HUES64 (cell line): ENCODE results near the gene LINGO4.

Experiments used
- H3K27ac ChIP-seq: 2 replicates; pipeline ENCODE4 v1.7.0; 2013; ENCODE audit warnings: low read depth, low read length, inconsistent platforms
- H3K27me3 ChIP-seq: 2 replicates; pipeline ENCODE4 v1.6.1; 2013; ENCODE audit warnings: mild to moderate bottlenecking, low read length; ENCODE audit not compliant: insufficient read depth
- H3K36me3 ChIP-seq: 2 replicates; pipeline ENCODE4 v1.6.1; 2013; ENCODE audit warnings: mild to moderate bottlenecking, low read length; ENCODE audit not compliant: insufficient read depth
- H3K4me1 ChIP-seq: 2 replicates; pipeline ENCODE4 v1.6.1; 2013; ENCODE audit warnings: mild to moderate bottlenecking, low read length, moderate library complexity; ENCODE audit not compliant: insufficient read depth
- H3K4me3 ChIP-seq: 2 replicates; pipeline ENCODE4 v1.5.1; 2013; ENCODE audit warnings: mild to moderate bottlenecking, low read length, moderate library complexity
- H3K9ac ChIP-seq: 2 replicates; pipeline ENCODE4 v1.6.1; 2013; ENCODE audit warnings: mild to moderate bottlenecking, low read depth, low read length
- H3K9me3 ChIP-seq: 2 replicates; pipeline ENCODE4 v1.6.1; 2013; ENCODE audit warnings: low read depth, low read length; ENCODE audit not compliant: insufficient read depth
- WGBS: fragments of 150-250, 120-280 bp; methylation state at CpG from one replicate; pipeline ENCODE4 v1.1.7; 2013; ENCODE audit warnings: missing lambda C conversion rate; 5-methylcytosine and 5-hydroxymethylcytosine counted together

LINGO4 gene

GRCh38 chr1:151823175-151823574, 18.0 kb upstream of the LINGO4 start:
- H3K4me1 ChIP-seq = peaks cover 14% of the 10 kb centered on the region
- no peak overlapping the region for H3K4me3 ChIP-seq
- H3K36me3 ChIP-seq = no peaks in the 10 kb centered on the region
- H3K27me3 ChIP-seq = no peaks in the 10 kb centered on the region
- H3K9ac ChIP-seq = no peak overlapping the region
- 83% methylated on average over 8 of the region's 8 CpGs for WGBS
- no peak overlapping the region for H3K27ac ChIP-seq
- no peaks in the 10 kb centered on the region for H3K9me3 ChIP-seq

GRCh38 chr1:151822404-151822803, 17.2 kb upstream of the LINGO4 start:
- H3K4me1 ChIP-seq = peaks cover 14% of the 10 kb centered on the region
- no peak overlapping the region for H3K9ac ChIP-seq

GRCh38 chr1:151820940-151821339, 15.7 kb upstream of the LINGO4 start:
- Histone ChIP-seq H3K27me3 (no peaks in the 10 kb centered on the region), H3K4me1 (peaks cover 13% of the 10 kb centered on the region), H3K36me3 (no peaks in the 10 kb centered on the region), H3K9me3 (no peaks in the 10 kb centered on the region), H3K4me3 (no peak overlapping the region), H3K27ac (no peak overlapping the region), H3K9ac (no peak overlapping the region)
- 100% methylated on average over 2 of the region's 2 CpGs for WGBS

More at GRCh38 chr1:151822404-151822803, 17.2 kb upstream of the LINGO4 start:
- Histone ChIP-seq H3K27ac (no peak overlapping the region), H3K9me3 (no peaks in the 10 kb centered on the region), H3K4me3 (no peak overlapping the region), H3K27me3 (no peaks in the 10 kb centered on the region), H3K36me3 (no peaks in the 10 kb centered on the region)
- WGBS = 52% methylated on average over 7 of the region's 7 CpGs

- H3K9ac ChIP-seq = no peak overlapping the region
- H3K27me3 ChIP-seq = no peaks in the 10 kb centered on the region
- no peaks in the 10 kb centered on the region for H3K9me3 ChIP-seq
- no peaks in the 10 kb centered on the region for H3K36me3 ChIP-seq
- 89% methylated on average over 6 of the region's 7 CpGs for WGBS
- no peak overlapping the region for H3K4me3 ChIP-seq
- peaks cover 7% of the 10 kb centered on the region for H3K4me1 ChIP-seq
- H3K27ac ChIP-seq = no peak overlapping the region
Measured at GRCh38 chr1:151819976-151820623, 14.9 kb upstream of the LINGO4 start.

GRCh38 chr1:151819227-151819835, 14.1 kb upstream of the LINGO4 start:
- H3K9me3 ChIP-seq = no peaks in the 10 kb centered on the region
- H3K9ac ChIP-seq = no peak overlapping the region
- 91% methylated on average over 12 of the region's 12 CpGs for WGBS
- H3K4me1 ChIP-seq = peaks cover 7% of the 10 kb centered on the region
- no peak overlapping the region for H3K4me3 ChIP-seq
- H3K27me3 ChIP-seq = no peaks in the 10 kb centered on the region
- H3K36me3 ChIP-seq = no peaks in the 10 kb centered on the region
- H3K27ac ChIP-seq = no peak overlapping the region

- H3K36me3 ChIP-seq = no peaks in the 10 kb centered on the region
- no peaks in the 10 kb centered on the region for H3K9me3 ChIP-seq
- H3K4me1 ChIP-seq = peaks cover 2% of the 10 kb centered on the region
- WGBS = 87% methylated on average over 7 of the region's 7 CpGs
- H3K9ac ChIP-seq = no peak overlapping the region
- no peak overlapping the region for H3K4me3 ChIP-seq
- H3K27me3 ChIP-seq = no peaks in the 10 kb centered on the region
- H3K27ac ChIP-seq = no peak overlapping the region
Measured at GRCh38 chr1:151817353-151817730, 12.1 kb upstream of the LINGO4 start.

- Histone ChIP-seq H3K27ac (no peak overlapping the region), H3K27me3 (no peaks in the 10 kb centered on the region), H3K9ac (no peak overlapping the region), H3K9me3 (no peaks in the 10 kb centered on the region), H3K4me3 (no peak overlapping the region), H3K36me3 (no peaks in the 10 kb centered on the region), H3K4me1 (no peaks in the 10 kb centered on the region)
- 89% methylated on average over 20 of the region's 26 CpGs for WGBS
Measured at GRCh38 chr1:151816548-151817352, 11.5 kb upstream of the LINGO4 start.

- no peak overlapping the region for H3K9ac ChIP-seq
- WGBS = 90% methylated on average over 9 of the region's 12 CpGs
- no peaks in the 10 kb centered on the region for H3K9me3 ChIP-seq
- no peaks in the 10 kb centered on the region for H3K4me1 ChIP-seq
- no peaks in the 10 kb centered on the region for H3K27me3 ChIP-seq
- H3K27ac ChIP-seq = no peak overlapping the region
- H3K4me3 ChIP-seq = no peak overlapping the region
- H3K36me3 ChIP-seq = no peaks in the 10 kb centered on the region
Measured at GRCh38 chr1:151815716-151816327, 10.6 kb upstream of the LINGO4 start.

- H3K4me1 ChIP-seq = peaks cover 1% of the 10 kb centered on the region; the same call in 1 of the 2 replicates
- H3K36me3 ChIP-seq = no peaks in the 10 kb centered on the region
- 92% methylated on average over 8 of the region's 8 CpGs for WGBS
- H3K27me3 ChIP-seq = no peaks in the 10 kb centered on the region
- no peaks in the 10 kb centered on the region for H3K9me3 ChIP-seq
- H3K27ac ChIP-seq = no peak overlapping the region
- H3K4me3 ChIP-seq = no peak overlapping the region
- no peak overlapping the region for H3K9ac ChIP-seq
Measured at GRCh38 chr1:151814971-151815545, 9.8 kb upstream of the LINGO4 start.

- Histone ChIP-seq H3K9me3 (no peaks in the 10 kb centered on the region), H3K9ac (no peak overlapping the region), H3K27ac (no peak overlapping the region), H3K4me1 (peaks cover 7% of the 10 kb centered on the region), H3K27me3 (no peaks in the 10 kb centered on the region), H3K4me3 (no peak overlapping the region), H3K36me3 (no peaks in the 10 kb centered on the region)
- 90% methylated on average over 15 of the region's 15 CpGs for WGBS
Measured at GRCh38 chr1:151814426-151814825, 9.2 kb upstream of the LINGO4 start.
